G401 (cell line): ENCODE results near the gene ADGRG3. TPM values are rescaled to one million over a fixed set of nuclear protein-coding genes. Genes with fewer than 3 reads are reported as not detected.
A peak's percentile ranks its signal among the peaks of the same experiment; 100 is the strongest.

Experiments
- DNase-seq: peaks from one replicate; pipeline ENCODE4 v3.0.0-alpha.2; 2015; ENCODE audit warnings: low spot score
- in situ Hi-C: cut with HindIII; loops from 2 replicates; pipeline ENCODE4 v1.10.0; 2016; ENCODE audit warnings: low sequenced_read_pairs, mixed read lengths
- total RNA-seq: library from RNA; depleted of rRNA; stranded (reverse); fragments of >200 nt; shearing (Covaris generic); gene quantifications from 2 replicates; pipeline ENCODE4 v1.2.3, GENCODE V29; 2014

Gene ADGRG3
- total RNA-seq, 1 experiment from 2014 or later = not detected

GRCh38 chr16:57688987-57689761 lies 21.1 kb downstream of the ADGRG3 start:
- in situ Hi-C loops = no loop called here
- DNase-seq = no peak

GRCh38 chr16:57689762-57690558 lies 21.9 kb downstream of the ADGRG3 start:
- in situ Hi-C loops = no loop called here
- no peak for DNase-seq

GRCh38 chr16:57690782-57691471 lies 22.8 kb downstream of the ADGRG3 start:
- in situ Hi-C loops = no loop called here
- DNase-seq = no peak

GRCh38 chr16:57692636-57693035 lies 24.5 kb downstream of the ADGRG3 start:
- in situ Hi-C loops = no loop called here
- no peak for DNase-seq

- in situ Hi-C loops = no loop called here
- DNase-seq = no peak
These were observed 25.4 kb downstream of the ADGRG3 start for GRCh38 chr16:57693550-57693949.

GRCh38 chr16:57694231-57694724 lies 26.2 kb downstream of the ADGRG3 start:
- in situ Hi-C loops = no loop called here
- no peak for DNase-seq

DNA sequence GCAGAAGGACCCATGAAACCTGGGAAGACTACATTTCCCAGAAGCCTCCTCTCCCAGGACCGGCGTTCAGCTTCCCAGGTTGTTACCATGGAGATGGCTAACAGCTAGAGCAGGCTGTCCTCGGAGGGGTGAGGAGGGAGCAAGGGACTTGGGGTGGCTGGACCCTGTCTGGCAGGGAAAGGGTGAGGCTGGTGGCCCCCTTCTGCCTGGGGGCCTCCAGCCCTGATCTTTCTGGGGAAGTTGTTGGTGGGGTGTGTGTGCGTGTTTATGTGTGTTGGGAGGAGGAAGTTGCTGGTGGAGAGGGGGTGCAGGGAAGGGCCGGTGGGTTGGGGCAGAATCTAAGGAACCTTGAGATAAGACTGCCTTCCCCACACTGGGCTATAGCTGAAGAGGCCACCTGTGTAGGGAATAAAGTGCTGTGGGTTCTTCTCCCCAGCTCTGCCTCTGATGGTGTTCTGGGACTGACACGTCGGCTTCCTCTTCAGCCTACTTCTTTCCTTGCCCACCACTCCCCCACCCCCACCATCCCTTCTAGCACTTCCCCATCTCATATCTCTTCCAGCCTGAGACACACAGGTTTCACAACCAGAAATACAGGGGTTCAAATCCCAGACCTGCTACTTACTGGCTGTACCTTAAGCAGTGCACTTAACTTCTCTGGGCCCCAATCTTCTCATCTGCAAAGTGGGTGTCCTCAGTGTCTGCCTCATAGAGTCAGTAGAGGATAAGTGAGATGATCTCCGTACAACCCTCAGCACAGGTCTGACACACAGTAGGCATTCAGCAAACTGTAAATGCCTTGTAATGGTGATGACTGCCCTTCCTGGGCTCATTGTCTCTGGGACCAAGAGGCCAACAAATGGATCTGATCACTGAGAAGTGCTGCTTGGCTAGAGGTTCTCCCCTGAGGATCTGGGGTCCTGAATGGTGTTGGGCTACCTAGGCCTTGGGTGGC lies 26.9 kb downstream of the ADGRG3 start, which contains the start of gene DRC7:
DRC7 (plus strand) TSS at position 82 of the 955 bp plus-strand sequence. CDS start 3,144 bp downstream, outside the sequence.
- DNase-seq = peak; percentile 22
- in situ Hi-C loops = no loop called here

DNA sequence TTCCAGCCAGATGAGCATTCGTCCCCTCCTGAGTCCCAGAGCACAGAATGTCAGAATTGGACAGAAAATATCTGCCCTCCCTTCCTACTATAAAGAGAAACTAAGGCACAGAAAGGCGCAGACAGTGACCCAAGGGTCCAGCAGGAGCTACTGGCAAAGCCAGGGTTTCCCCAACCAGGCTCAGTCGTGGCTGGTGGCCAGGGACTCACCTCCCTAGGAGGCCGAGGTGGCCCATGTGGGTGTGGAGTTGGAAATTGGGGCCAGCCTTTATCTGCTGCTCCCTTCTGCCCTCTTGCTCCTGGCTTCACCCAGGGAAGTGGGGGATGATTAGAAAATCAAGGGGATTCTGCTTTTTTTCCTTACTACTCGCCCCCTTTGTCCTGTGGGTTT lies 27.6 kb downstream of the ADGRG3 start:
- DNase-seq = no peak
- in situ Hi-C loops = no loop called here

GRCh38 chr16:57696240-57696639 lies 28.1 kb downstream of the ADGRG3 start:
- no peak for DNase-seq
- in situ Hi-C loops = no loop called here

DNA sequence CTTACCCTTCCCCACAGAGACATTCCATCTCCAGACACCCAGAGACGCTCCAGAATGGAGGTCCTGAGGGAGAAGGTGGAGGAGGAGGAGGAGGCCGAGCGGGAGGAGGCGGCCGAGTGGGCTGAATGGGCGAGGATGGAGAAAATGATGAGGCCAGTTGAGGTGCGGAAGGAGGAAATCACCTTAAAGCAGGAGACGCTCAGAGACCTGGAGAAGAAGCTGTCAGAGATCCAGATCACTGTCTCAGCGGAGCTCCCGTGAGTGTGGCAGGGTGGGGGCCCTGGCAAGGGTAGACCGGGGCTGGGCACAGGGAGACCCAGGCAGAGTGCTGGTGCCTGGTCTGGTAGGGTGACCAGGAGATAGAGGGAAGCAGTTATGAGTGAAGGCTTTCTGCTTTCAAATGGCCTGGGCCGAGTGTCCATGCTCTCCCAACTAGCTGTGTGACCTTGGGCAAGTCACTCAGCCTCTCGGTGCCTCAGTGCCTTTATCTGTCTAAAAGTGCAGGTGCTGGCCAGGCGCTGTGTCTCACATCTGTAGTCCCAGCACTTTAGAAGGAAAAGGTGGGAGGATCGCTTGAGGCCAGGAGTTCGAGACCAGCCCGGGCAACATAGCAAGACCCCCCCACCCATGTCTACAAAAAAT lies 29.9 kb downstream of the ADGRG3 start:
- DNase-seq = no peak
- in situ Hi-C loops = no loop called here

DNA sequence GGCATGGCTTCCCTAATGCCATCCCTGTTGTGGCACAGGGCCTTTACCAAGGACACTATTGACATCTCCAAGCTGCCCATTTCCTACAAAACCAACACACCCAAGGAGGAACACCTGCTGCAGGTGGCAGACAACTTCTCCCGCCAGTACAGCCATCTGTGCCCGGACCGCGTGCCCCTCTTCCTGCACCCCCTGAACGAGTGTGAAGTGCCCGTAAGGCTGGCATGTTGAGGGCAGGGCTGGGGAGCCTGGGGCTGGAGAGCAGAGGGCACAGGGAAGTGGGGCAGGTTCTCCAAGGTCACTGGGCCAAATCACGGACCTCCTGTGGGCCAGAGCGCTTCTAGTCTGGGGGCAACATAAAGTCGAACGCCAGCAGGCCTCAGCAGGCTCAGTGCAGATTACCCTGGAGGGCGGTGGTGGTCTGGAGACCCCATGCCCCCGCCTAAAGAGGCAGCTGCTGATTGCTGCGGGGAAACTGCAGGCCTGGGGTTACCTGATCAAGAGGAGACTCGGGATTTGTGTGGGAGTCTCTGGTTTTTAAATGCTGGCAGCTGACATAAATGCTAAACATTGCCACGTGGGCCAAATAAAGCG lies 30.8 kb downstream of the ADGRG3 start:
- in situ Hi-C loops = no loop called here
- no peak for DNase-seq

- in situ Hi-C loops = no loop called here
- DNase-seq = no peak
These were observed 31.4 kb downstream of the ADGRG3 start for GRCh38 chr16:57699481-57699880.

DNA sequence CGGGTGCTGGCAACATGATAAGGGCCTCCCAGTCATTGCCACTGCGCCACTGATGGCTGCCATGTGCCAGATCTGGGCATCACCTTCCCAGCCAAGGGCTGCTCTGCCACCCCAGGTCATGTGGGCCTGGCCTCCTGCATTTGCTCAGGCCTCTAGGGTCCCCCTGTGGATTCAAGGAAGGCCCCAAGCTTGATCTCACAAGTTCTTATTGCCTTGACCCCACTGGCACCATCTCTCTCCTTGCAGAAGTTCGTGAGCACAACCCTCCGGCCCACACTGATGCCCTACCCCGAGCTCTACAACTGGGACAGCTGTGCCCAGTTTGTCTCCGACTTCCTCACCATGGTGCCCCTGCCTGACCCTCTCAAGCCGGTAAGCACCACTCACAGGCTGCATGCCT lies 31.8 kb downstream of the ADGRG3 start:
- in situ Hi-C loops = no loop called here
- no peak for DNase-seq

DNA sequence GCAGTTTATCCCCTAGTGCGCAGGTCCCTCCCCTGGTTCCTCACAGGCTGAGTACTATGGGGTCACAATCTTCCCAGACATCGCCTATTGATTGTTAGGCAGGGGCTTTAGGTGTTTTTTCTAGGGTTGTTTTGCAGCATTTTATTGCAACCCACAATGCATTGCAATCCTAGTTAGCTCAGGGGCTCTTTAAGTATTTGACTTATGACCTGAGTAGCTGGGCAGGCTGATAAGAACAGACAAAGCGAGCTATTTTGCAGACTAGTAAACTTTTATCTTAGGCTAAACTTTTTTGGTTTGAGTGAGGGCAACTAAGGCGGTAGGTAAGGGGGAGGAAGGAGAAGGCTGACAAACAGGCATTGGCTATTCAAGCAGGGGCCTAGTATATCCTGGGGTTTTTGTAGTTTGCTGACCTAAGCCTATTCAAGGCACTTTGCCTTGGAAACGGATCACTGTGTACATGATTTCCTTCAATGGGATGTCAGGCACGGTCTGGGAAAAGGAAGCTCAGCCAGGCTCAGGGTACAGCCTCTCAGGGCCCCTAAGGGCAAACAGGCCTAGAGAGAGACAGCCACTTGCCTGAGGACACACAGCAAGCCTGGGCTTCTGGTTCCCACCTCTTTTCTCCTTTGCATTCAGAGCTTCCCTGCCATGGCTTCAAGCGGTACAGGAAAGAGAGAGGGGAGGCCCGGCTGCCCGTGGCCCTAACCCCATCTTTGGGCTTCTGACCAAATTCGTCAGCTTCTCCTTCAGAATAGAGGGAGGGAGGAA lies 32.9 kb downstream of the ADGRG3 start:
- no peak for DNase-seq
- in situ Hi-C loops = no loop called here

DNA sequence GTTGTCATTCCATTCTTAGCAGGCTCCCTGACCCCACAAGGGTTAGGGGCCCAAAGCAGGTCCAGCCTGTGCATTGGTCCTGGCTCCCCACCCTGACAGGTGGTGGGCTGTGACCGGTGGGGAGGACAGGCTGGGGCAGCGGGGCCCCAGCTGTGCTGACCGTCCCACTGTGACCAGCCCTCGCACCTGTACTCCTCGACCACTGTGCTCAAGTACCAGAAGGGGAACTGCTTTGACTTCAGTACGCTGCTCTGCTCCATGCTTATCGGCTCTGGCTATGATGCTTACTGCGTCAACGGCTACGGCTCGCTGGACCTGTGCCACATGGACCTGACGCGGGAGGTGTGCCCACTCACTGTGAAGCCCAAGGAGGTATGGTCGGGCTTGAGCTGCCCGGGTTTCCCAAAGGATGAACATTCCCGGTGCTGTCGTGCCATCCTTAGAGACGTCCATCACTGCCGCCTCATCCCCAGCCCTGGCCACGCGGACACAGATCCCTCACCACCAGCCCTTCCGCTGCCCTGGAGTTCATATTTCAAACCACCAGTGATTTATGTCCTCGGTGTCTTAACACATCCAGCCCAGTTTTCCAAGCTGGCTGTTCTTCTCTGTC lies 33.8 kb downstream of the ADGRG3 start:
- in situ Hi-C loops = no loop called here
- DNase-seq = no peak

DNA sequence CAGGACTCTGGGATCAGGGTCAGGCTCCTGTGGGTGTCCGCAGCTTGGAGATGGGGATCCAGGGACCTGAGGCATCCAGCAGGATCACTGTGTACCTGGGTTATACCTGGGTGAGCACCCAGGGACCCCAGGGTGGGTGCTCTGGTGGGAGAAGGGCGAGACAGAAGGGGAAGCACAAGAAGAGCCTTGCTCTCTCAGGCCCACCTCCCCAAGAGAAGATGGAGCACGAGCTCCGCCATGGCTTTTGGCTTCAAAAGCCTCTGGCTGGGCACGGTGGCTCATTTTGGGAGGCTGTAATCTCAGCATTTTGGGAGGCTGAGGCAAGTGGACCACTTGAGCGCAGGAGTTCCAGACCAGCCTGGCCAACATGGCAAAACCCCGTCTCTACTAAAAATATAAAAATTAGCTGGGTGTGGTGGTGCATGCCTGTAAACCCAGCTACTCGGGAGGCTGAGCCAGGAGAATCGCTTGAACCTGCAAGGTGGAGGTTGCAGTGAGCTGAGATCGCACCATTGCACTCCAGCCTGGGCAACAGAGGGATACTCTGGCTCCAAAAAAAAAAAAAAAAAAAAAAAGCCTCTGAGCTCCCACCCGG lies 35.4 kb downstream of the ADGRG3 start:
- in situ Hi-C loops = no loop called here
- no peak for DNase-seq
